ENCODE measurements around the gene ZNF700.
"Not testable (repeated sequence)": the region's sequence is repeated elsewhere in the genome, so short reads cannot be mapped to it uniquely, and the experiment has no call there.

GRCh38 chr19:11879687-11880266, 45.1 kb upstream of the ZNF700 start:
- not testable (repeated sequence) for TF ChIP-seq EP300, POLR2AphosphoS5 (IDR thresholded peaks at IDR 0.05)
- TF ChIP-seq, protein P1, sequence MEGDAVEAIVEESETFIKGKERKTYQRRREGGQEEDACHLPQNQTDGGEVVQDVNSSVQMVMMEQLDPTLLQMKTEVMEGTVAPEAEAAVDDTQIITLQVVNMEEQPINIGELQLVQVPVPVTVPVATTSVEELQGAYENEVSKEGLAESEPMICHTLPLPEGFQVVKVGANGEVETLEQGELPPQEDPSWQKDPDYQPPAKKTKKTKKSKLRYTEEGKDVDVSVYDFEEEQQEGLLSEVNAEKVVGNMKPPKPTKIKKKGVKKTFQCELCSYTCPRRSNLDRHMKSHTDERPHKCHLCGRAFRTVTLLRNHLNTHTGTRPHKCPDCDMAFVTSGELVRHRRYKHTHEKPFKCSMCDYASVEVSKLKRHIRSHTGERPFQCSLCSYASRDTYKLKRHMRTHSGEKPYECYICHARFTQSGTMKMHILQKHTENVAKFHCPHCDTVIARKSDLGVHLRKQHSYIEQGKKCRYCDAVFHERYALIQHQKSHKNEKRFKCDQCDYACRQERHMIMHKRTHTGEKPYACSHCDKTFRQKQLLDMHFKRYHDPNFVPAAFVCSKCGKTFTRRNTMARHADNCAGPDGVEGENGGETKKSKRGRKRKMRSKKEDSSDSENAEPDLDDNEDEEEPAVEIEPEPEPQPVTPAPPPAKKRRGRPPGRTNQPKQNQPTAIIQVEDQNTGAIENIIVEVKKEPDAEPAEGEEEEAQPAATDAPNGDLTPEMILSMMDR (IDR thresholded peaks at IDR 0.05): not testable (repeated sequence)
